Neutrophil (primary cell): ENCODE measurements around the gene EOLA1.
A peak's percentile ranks its signal among the peaks of the same experiment; 100 is the strongest.
"Not testable (repeated sequence)": the region's sequence is repeated elsewhere in the genome, so short reads cannot be mapped to it uniquely, and the experiment has no call there.

Experiments
- H3K27ac ChIP-seq: fragments of 200-600 bp; sonication (generic); 2 replicates; pipeline ENCODE4 v1.5.1; 2016; ENCODE audit warnings: mild to moderate bottlenecking, moderate library complexity
- H3K27me3 ChIP-seq: fragments of 200-600 bp; sonication (generic); 2 replicates; pipeline ENCODE4 v1.6.0; 2016; ENCODE audit warnings: mild to moderate bottlenecking
- H3K36me3 ChIP-seq: fragments of 200-600 bp; sonication (generic); 2 replicates; pipeline ENCODE4 v1.5.1; 2017
- H3K4me1 ChIP-seq, 2 experiments: fragments of 200-600 bp in 1 of 2; sonication (generic) in 1 of 2; 1 replicate in 1 of 2; 2 replicates in 1 of 2; pipeline versions ENCODE4 v1.5.1 to v1.6.1; 2013 to 2016; ENCODE audit warnings: low read depth in 1 of 2, low read length in 1 of 2, mild to moderate bottlenecking in 1 of 2, moderate library complexity in 1 of 2; ENCODE audit not compliant: control insufficient read depth in 1 of 2, insufficient read depth in 1 of 2
- H3K4me3 ChIP-seq, 2 experiments: fragments of 200-600 bp in 1 of 2; sonication (generic) in 1 of 2; 1 replicate in 1 of 2; 2 replicates in 1 of 2; pipeline ENCODE4 v1.5.1; 2013 to 2016; ENCODE audit warnings: low read depth in 1 of 2, low read length in 1 of 2, mild to moderate bottlenecking in 1 of 2, moderate library complexity in 1 of 2
- H3K9me3 ChIP-seq: fragments of 200-600 bp; sonication (generic); 2 replicates; pipeline ENCODE4 v1.5.1; 2016
- CTCF ChIP-seq: fragments of 200-600 bp; sonication (generic); IDR thresholded peaks from 2 replicates; pipeline ENCODE4 v1.5.1; 2016; ENCODE audit warnings: antibody characterized with exemption

The EOLA1 gene

DNA sequence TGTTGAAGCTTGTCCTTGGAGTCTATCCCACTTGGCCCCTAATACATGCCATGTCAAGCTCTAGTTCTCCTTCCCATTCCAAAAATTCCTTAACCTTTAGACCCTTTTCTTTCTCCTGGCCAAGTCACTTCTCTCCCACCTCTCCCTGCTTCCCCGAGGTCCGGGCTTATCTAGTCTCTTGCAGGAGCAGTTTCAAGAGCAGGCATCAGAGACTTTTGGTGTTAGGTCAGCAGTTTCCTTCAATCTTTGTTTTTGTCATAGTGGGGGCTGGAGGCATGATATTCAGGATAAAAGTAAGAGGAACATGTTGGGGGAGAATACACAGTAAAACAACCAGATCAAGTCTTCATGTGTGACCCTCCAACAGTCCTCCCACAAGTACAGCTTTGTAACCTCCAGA lies 24.2 kb upstream of the EOLA1 start:
- Histone ChIP-seq H3K4me1 (peaks cover 8 to 13% of the 10 kb centered on the region in 2 experiments), H3K4me3 (no peak overlapping the region), H3K27me3 (no peaks in the 10 kb centered on the region), H3K27ac (peak overlapping the region; percentile 49), H3K36me3 (no peaks in the 10 kb centered on the region), H3K9me3 (no peaks in the 10 kb centered on the region)
- no peak for TF ChIP-seq CTCF

GRCh38 chrX:149517308-149517707 lies 23.5 kb upstream of the EOLA1 start:
- H3K4me1 ChIP-seq = peaks cover 8 to 12% of the 10 kb centered on the region in 2 experiments
- H3K27me3 ChIP-seq = no peaks in the 10 kb centered on the region
- no peak for TF ChIP-seq CTCF
- H3K27ac ChIP-seq = no peak overlapping the region
- no peak overlapping the region for H3K4me3 ChIP-seq
- no peaks in the 10 kb centered on the region for H3K36me3 ChIP-seq
- no peaks in the 10 kb centered on the region for H3K9me3 ChIP-seq

GRCh38 chrX:149518236-149518635 lies 22.6 kb upstream of the EOLA1 start:
- no peak overlapping the region for H3K4me3 ChIP-seq
- no peaks in the 10 kb centered on the region for H3K36me3 ChIP-seq
- H3K27me3 ChIP-seq = no peaks in the 10 kb centered on the region
- peaks cover 8 to 9% of the 10 kb centered on the region in 2 experiments for H3K4me1 ChIP-seq
- no peaks in the 10 kb centered on the region for H3K9me3 ChIP-seq
- no peak overlapping the region for H3K27ac ChIP-seq
- no peak for TF ChIP-seq CTCF

DNA sequence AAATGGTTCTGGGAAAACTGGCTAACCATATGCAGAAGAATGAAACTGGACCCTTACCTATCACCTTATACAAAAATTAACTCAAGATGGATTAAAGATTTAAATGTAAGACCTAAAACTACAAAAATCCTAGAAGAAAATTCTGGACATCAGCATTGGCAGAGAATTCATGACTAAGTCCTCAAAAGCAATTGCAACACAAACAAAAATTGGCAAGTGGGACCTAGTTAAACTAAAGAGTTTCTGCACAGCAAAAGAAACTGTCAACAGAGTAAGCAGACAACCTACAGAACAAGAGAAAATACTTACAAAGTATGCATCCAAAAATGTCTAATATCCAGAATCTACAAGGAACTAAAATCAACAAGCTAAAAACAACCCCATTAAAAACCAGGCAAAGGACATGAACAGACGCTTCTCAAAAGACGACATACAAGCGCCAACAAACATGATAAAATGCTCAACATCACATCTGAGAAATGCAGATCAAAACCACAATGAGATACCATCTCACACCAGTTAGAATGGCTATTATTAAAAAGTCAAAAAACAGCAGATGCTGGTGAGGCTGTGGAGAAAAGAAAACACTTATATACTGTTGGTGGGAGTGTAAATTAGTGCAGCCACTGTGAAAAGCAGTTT lies 20.1 kb upstream of the EOLA1 start:
- H3K4me1 ChIP-seq = peaks cover 14 to 15% of the 10 kb centered on the region in 2 experiments
- H3K4me3 ChIP-seq, H3K9me3 ChIP-seq, H3K36me3 ChIP-seq, H3K27ac ChIP-seq, H3K27me3 ChIP-seq: not testable (repeated sequence)

DNA sequence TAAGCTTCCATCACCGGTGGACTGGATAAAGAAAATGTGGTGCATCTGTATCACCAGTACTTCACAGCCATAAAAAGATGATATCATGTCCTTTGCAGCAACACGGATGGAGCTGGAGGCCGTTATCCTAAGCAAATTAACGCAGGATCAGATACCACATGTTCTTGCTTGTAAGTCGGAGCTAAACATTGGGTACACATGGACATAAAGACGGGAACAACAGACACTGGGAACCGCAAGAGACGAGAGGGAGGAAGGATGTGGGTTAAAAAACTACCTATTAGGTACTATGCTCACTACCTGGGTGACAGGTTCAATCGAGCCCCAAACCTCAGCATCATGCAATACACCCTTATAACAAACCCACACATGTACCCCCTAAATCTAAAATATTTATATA lies 19.4 kb upstream of the EOLA1 start:
- no peaks in the 10 kb centered on the region for H3K9me3 ChIP-seq
- no peaks in the 10 kb centered on the region for H3K36me3 ChIP-seq
- H3K27me3 ChIP-seq = no peaks in the 10 kb centered on the region
- peaks cover 13 to 15% of the 10 kb centered on the region in 2 experiments for H3K4me1 ChIP-seq
- H3K4me3 ChIP-seq = no peak overlapping the region
- no peak for TF ChIP-seq CTCF
- no peak overlapping the region for H3K27ac ChIP-seq

GRCh38 chrX:149522916-149523315 lies 17.9 kb upstream of the EOLA1 start:
- no peaks in the 10 kb centered on the region for H3K27me3 ChIP-seq
- TF ChIP-seq CTCF = no peak
- no peak overlapping the region for H3K27ac ChIP-seq
- no peaks in the 10 kb centered on the region for H3K9me3 ChIP-seq
- no peaks in the 10 kb centered on the region for H3K36me3 ChIP-seq
- no peak overlapping the region for H3K4me3 ChIP-seq
- H3K4me1 ChIP-seq = peaks cover 12 to 15% of the 10 kb centered on the region in 2 experiments

DNA sequence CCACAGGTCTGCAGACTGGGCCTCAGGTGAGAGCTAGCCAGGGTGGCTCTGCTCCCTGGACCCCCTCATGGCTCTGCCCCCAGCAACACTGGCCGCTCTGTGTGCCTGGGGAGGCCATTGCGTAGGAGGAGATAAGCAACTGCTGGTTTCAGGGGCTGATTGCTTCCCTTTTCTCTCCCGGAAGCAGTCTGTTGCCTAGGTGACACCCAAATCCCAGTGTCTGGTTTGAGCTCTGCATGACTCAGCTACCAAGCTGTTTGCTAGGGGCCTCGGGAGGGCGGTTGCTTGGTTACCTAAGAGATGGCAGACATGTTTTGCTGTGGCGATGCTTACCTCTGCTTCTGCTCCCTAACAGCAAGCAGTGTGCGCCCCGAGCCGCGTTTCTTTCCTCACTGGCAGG lies 15.4 kb upstream of the EOLA1 start:
- H3K9me3 ChIP-seq, H3K36me3 ChIP-seq, H3K27me3 ChIP-seq: not testable (repeated sequence)
- peak overlapping the region; percentile 32 to 35 for H3K4me3 ChIP-seq
- peak overlapping the region; percentile 88 for H3K27ac ChIP-seq
- H3K4me1 ChIP-seq = peaks cover 12 to 15% of the 10 kb centered on the region in 2 experiments

GRCh38 chrX:149525903-149526302 lies 14.9 kb upstream of the EOLA1 start:
- not testable (repeated sequence) for H3K36me3 ChIP-seq, H3K27me3 ChIP-seq, H3K9me3 ChIP-seq
- Histone ChIP-seq H3K4me1 (peaks cover 12 to 15% of the 10 kb centered on the region in 2 experiments), H3K27ac (peak overlapping the region; percentile 88), H3K4me3 (peak overlapping the region; percentile 32 to 35)

GRCh38 chrX:149526318-149527033 lies 14.3 kb upstream of the EOLA1 start:
- Histone ChIP-seq H3K27ac (peak overlapping the region; percentile 88), H3K4me1 (peaks cover 14 to 15% of the 10 kb centered on the region in 2 experiments), H3K4me3 (peak overlapping the region in 1 of 2 experiments; percentile 32)
- H3K27me3 ChIP-seq, H3K36me3 ChIP-seq, H3K9me3 ChIP-seq: not testable (repeated sequence)
